AG04449 (cell line): ENCODE results near the gene C20orf144.
"Not testable (repeated sequence)": the region's sequence is repeated elsewhere in the genome, so short reads cannot be mapped to it uniquely, and the experiment has no call there.

ENCODE experiments used
- CTCF ChIA-PET: fragments of 350-600 bp; formaldehyde crosslinking; extraction: SDS; loops from one replicate; lab custom pipeline; 2021; ENCODE audit warnings: antibody characterized with exemption; lab: Yijun Ruan, JAX
- POLR2A ChIA-PET: fragments of 400-600, 350-600 bp; formaldehyde crosslinking; extraction: SDS; loops from one replicate; lab custom pipeline; 2020; ENCODE audit warnings: antibody characterized with exemption, inconsistent platforms; lab: Yijun Ruan, JAX
- DNase-seq: peaks from one replicate; pipeline ENCODE4 v3.0.0-alpha.2; 2010; ENCODE audit warnings: low read depth, low spot score
- H3K4me3 ChIP-seq: 2 replicates; pipeline ENCODE4 v1.5.1; 2011; ENCODE audit warnings: low read depth, mild to moderate bottlenecking, control low read depth, low read length
- TF ChIP-seq, protein P1 (sequence below): IDR thresholded peaks from one replicate; pipeline ENCODE4 v1.5.1; 2011; ENCODE audit warnings: mild to moderate bottlenecking, moderate library complexity, low read length, control low read depth, inconsistent platforms; ENCODE audit not compliant: insufficient read depth; ENCODE audit errors: missing control alignments

C20orf144 gene

DNA sequence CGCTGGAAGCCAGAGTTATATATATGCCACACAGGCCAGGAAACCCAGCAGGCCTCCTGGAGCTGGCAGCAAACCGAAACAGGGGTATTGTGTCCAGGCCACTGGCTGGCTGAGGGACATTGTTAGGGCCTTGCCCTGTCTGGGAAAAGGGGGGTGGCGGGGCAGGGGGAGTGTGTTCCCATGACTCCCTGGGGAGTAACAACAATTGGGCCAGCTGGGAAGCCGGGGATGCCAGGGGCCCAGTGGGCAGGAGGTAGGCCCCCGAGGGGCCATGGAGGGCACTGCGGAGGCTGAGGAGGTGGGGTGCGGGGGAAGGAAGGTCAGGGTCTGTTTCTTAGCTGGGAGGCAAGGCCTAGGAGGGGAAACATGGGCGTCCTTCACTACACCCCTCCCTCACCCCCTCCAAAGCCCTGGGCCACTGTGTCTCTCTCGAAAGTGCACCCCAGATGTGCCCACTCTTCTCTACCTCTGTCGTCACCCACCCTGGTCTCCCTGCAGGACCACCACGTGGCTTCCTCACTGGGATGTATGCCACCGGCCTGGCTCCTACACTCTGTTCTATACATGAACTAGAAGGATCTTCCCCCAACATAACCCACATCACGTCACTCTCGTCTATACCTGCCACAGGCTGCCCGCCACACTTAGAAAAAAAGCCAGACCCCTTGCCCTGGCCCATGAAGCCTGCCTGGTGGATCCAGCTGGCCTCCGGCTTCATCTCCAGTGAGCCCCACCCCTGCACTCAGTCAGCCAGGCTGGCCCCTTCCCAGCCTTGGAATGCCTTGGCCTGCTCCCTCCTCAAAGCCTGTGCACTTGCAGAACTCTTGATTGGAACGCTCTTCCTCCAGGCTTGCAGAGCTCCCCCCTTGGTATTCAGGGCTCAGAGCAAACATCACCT lies 31.9 kb downstream of the C20orf144 start:
- no peak for DNase-seq
- CTCF ChIA-PET = interaction anchor here (1.8 kb wide), 1 partner anchor 26 kb away, joined by 6 read pairs; no protein-coding TSS in a partner anchor
- H3K4me3 ChIP-seq = no peak overlapping the region
- POLR2A ChIA-PET = no interaction called here
- TF ChIP-seq, protein P1, sequence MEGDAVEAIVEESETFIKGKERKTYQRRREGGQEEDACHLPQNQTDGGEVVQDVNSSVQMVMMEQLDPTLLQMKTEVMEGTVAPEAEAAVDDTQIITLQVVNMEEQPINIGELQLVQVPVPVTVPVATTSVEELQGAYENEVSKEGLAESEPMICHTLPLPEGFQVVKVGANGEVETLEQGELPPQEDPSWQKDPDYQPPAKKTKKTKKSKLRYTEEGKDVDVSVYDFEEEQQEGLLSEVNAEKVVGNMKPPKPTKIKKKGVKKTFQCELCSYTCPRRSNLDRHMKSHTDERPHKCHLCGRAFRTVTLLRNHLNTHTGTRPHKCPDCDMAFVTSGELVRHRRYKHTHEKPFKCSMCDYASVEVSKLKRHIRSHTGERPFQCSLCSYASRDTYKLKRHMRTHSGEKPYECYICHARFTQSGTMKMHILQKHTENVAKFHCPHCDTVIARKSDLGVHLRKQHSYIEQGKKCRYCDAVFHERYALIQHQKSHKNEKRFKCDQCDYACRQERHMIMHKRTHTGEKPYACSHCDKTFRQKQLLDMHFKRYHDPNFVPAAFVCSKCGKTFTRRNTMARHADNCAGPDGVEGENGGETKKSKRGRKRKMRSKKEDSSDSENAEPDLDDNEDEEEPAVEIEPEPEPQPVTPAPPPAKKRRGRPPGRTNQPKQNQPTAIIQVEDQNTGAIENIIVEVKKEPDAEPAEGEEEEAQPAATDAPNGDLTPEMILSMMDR = no peak

DNA sequence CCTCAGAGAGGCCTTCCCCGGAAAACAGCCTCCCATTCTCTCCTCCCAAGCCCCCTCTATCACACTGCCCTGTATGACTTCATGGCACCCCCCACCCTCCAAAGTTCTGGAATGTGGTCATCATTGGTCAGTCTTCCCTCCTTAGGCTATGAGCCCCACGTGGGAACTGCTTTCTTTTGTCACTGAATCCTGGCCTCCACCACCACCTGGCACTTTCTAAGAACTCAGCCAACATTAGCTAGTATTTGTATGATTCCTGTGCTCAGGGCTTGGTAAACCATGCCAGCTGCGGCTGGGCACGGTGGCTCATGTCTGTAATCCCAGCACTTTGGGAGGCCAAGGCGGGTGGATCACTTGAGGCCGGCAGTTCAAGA lies 32.5 kb downstream of the C20orf144 start:
- TF ChIP-seq, protein P1 = no peak
- no peak for DNase-seq
- CTCF ChIA-PET = interaction anchor here (1.8 kb wide), 1 partner anchor 26 kb away, joined by 6 read pairs; no protein-coding TSS in a partner anchor
- no peak overlapping the region for H3K4me3 ChIP-seq
- POLR2A ChIA-PET = no interaction called here

DNA sequence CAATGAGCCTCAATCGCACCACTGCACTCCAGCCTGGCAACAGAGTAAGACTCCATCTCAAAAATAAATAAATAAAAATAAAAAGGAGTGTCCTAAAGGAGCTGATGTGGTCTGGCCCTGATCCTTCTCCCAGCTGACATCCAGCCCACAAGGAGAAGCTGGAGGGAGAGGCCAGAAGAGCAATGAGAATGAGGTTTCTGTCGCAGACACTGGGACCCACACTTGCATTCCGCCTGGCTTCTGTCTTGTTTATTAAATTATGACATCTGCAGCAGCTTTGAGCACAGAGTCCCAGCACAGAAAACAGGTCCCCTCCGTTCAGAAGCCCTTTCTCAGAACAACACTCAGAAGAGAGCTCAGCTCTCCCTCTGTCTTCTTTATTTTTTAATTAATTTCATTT lies 34.3 kb downstream of the C20orf144 start:
- POLR2A ChIA-PET = no interaction called here
- TF ChIP-seq, protein P1 = no peak
- no peak for DNase-seq

DNA sequence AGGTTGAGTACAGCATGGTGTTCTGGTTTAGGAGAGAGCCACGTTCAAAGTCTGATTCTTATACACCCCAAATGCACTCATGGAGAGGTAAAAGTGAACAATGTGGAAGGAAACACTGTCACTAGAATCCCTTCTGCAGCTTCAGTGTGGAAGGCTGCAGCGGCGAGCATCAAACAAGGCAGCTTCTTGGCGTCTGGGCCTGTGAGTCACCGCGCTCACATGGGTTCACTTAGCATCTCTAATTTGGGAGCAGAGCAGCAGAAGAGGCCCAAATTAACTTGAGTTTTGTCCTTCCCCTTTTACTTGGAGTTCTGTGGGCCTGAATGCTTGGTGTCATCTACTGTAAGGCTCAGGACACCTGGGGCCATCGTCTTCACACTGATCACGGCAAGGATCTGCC lies 35.0 kb downstream of the C20orf144 start:
- ChIA-PET POLR2A (no interaction called here), CTCF (interaction anchor here (0.7 to 1.7 kb wide), 5 partner anchors 10 to 202 kb away, joined by 3 read pairs; partner anchors contain the start of gene PXMP4)
- DNase-seq = peak; percentile 12
- no peak overlapping the region for H3K4me3 ChIP-seq
- TF ChIP-seq, protein P1 = no peak

More for the DNA sequence above, 34.3 kb downstream of the C20orf144 start:
- H3K4me3 ChIP-seq = no peak overlapping the region
- CTCF ChIA-PET = interaction anchor here (1.1 to 1.7 kb wide), 2 partner anchors 10 to 201 kb away, joined by 3 read pairs; no protein-coding TSS in a partner anchor

DNA sequence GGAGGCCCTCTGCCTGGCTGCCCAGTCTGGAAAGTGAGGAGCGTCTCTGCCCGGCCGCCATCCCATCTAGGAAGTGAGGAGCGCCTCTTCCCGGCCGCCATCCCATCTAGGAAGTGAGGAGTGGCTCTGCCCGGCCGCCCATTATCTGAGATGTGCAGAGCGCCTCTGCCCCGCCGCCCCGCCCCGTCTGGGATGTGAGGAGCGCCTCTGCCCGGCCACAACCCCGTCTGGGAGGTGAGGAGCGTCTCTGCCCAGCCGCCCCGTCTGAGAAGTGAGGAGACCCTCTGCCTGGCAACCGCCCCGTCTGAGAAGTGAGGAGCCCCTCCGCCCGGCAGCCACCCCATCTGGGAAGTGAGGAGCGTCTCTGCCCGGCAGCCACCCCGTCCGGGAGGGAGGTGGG lies 36.8 kb downstream of the C20orf144 start:
- POLR2A ChIA-PET, DNase-seq, CTCF ChIA-PET, H3K4me3 ChIP-seq: not testable (repeated sequence)

DNA sequence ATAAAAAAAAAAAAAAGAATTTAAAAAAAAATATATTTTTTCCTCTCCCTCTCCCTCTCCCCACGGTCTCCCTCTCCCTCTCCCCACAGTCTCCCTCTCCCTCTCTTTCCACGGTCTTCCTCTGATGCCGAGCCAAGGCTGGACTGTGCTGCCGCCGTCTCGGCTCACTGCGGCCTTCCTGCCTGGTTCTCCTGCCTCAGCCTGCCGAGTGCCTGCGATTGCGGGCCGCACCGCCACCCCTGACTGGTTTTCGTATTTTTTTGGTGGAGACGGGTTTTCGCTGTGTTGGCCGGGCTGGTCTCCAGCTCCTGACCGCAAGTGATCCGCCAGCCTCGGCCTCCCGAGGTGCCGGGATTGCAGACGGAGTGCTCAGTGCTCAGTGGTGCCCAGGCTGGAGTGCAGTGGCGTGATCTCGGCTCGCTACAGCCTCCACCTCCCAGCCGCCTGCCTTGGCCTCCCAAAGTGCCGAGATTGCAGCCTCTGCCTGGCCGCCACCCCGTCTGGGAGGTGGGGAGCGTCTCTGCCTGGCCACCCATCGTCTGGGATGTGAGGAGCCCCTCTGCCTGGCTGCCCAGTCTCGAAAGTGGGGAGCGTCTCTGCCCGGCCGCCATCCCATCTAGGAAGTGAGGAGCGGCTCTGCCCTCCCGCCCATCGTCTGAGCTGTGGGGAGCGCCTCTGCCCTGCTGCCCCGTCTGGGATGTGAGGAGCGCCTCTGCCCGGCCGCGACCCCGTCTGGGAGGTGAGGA lies 38.7 kb downstream of the C20orf144 start:
- CTCF ChIA-PET, POLR2A ChIA-PET, DNase-seq, H3K4me3 ChIP-seq: not testable (repeated sequence)
